Embryonic facial prominence (tissue), 1 donor: ENCODE data around the gene SPSB2.
"Not testable (repeated sequence)": the region's sequence is repeated elsewhere in the genome, so short reads cannot be mapped to it uniquely, and the experiment has no call there.

ENCODE experiments used
- DNase-seq: peaks from one replicate; pipeline ENCODE4 v3.0.0-alpha.2; 2016; ENCODE audit errors: extremely low spot score

SPSB2 gene

GRCh38 chr12:6899837-6900519, 26.9 kb upstream of the SPSB2 start:
- DNase-seq = peak; percentile 21

DNA sequence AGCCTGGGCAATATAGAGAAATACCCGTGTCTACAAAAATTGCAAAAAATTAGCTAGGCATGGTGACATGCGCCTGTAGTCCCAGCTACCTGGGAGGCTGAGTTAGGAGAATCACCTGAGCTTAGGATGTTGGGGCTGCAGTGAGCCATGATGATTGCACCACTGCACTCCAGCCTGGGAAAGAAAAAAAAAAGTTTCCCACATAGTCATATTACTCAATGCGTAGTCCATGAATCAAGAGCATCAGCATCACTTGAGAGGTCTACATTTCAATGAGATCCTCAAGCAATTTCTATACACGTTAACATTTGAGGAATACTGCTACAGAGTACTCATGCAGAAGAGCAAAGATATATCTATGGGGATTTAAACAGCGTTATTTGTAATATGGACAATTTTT, 26.3 kb upstream of the SPSB2 start:
- no peak for DNase-seq

GRCh38 chr12:6896846-6897435, 23.8 kb upstream of the SPSB2 start:
- no peak for DNase-seq

DNA sequence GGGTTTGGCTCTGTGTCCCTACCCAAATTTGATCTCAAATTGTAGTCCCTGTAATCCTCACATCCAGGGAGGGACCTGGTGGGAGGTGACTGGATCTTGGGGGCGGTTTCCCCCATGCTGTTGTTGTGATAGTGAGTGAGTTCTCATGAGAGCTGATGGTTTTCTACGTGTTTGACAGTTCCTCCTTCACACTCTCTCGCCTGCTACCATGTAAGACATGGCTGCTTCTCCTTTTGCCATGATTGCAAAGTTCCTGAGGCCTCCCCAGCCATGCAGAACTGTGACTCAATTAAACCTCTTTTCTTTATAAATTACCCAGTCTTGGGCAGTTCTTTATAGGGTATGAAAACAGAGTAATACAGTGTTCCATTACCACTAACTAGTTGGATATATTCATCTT, 21.2 kb upstream of the SPSB2 start:
- DNase-seq = no peak

- DNase-seq = not testable (repeated sequence)
Measured at GRCh38 chr12:6892683-6893082, 19.6 kb upstream of the SPSB2 start.

DNA sequence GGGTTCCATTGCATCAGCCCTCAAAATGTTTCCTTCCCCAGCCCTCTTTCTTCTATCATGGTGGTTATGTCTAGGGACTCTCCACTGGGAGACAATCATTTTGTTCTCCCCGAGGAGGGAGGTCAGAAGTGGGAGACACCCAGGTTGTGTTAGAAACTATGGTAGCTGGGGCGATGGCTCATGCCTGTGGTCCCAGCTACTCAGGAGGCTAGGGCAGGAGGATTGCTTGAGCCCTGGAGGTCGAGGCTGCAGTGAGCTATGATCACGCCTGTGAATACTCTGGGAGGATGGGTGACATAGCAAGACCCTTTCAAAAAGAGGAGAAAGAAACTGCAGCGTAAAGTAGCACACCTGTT, 18.5 kb upstream of the SPSB2 start:
- DNase-seq = no peak

- DNase-seq = peak; percentile 95
Measured at GRCh38 chr12:6890789-6891645, 17.9 kb upstream of the SPSB2 start.

- not testable (repeated sequence) for DNase-seq
Measured at GRCh38 chr12:6889775-6890573, 16.9 kb upstream of the SPSB2 start.

DNA sequence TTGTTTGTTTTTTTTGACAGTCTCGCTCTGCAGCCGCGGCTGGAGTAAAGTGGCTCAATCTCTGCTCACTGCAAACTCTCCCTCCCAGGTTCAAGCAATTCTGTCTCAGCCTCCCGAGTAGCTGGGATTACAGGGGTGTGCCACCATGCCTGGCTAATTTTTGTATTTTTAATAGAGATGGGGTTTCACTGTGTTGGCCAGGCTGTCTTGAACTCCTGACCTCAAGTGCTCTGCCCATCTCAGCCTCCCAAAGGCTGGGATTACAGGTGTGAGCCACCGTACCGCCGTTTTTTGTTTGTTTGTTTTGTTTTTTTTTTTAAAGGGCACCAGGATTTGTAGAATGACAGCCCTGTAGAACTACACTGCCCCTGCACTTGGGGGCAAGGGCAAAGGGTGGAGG, 15.7 kb upstream of the SPSB2 start:
- not testable (repeated sequence) for DNase-seq

DNA sequence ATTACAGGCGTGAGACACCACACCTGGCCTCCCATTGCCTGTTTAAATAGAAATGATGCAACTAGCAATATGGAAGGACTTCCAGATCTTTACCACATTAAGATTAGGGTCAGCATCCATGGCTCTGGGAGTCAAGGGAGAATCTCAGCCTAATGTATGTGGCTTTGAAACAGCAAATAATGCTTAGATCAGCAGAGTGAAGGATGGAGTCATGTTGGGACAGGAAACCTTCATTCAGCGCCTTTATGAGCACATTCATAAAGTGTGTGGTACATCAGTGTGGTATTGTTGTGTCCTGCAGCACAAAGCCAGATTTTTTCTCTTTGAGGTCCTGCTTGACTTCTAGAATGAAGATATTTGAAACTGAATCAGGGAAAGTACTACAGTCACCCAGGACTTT, 15.3 kb upstream of the SPSB2 start:
- no peak for DNase-seq

GRCh38 chr12:6887460-6887859, 14.4 kb upstream of the SPSB2 start:
- no peak for DNase-seq

DNA sequence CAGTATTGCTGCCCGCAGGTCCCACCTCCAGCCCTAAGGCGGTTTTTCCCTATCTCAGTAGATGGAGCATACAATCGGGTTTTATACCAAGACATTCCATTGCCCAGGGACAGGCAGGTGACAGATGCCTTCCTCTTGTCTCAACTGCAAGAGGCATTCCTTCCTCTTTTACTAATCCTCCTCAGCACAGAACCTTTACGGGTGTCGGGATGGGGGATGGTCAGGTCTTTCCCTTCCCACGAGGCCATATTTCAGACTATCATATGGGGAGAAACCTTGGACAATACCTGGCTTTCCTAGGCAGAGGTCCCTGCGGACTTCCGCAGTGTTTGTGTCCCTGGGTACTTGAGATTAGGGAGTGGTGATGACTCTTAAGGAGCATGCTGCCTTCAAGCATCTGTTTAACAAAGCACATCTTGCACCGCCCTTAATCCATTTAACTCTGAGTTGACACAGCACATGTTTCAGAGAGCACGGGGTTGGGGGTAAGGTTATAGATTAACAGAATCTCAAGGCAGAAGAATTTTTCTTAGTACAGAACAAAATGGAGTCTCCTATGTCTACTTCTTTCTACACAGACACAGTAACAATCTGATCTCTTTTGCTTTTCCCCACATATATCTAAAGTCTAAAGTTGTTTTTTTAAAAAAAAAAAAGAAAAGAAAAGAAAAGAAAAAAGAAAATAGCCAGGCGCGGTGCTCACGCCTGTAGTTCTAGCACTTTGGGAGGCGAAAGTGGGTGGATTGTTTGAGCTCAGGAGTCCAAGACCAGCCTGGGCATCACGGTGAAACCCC, 13.3 kb upstream of the SPSB2 start:
- not testable (repeated sequence) for DNase-seq

DNA sequence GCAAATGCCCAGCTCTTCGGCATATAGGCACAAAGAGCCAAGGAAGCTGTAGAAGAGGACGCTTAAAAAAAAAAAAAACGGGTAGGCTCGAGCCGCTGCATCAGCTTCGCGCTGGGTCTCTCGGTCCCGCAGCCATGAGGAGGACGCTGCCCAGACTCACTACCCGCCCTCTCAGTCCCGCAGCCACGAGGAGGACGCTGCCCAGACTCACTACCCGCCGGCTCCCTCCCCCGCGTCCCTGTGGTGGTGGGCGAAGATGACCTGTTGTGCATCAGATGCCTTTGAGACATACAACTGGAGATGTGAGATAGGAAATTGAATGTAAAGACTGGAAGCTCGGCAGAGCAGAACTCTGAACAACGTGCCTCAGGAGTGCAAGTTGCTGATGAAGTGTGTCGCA, 11.4 kb upstream of the SPSB2 start:
- no peak for DNase-seq

GRCh38 chr12:6883683-6884082, 10.6 kb upstream of the SPSB2 start:
- no peak for DNase-seq

DNA sequence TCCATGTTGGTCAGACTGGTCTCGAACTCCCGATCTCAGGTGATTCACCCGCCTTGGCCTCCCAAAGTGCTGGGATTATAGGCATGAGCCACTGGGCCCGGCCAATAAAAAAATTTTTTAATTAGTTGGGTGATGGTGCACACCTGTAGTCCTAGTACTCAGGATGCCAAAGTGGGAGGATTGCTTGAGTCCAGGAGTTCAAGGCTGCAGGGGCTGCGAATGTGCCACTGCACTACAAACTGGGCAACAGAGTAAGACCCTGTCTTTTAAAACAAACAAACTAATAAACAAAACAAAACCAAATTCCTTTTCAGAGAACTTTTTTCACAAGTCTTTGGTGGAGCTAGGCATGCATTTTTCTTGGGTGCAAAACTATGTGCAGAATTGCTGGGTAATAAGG, 10.1 kb upstream of the SPSB2 start:
- no peak for DNase-seq

DNA sequence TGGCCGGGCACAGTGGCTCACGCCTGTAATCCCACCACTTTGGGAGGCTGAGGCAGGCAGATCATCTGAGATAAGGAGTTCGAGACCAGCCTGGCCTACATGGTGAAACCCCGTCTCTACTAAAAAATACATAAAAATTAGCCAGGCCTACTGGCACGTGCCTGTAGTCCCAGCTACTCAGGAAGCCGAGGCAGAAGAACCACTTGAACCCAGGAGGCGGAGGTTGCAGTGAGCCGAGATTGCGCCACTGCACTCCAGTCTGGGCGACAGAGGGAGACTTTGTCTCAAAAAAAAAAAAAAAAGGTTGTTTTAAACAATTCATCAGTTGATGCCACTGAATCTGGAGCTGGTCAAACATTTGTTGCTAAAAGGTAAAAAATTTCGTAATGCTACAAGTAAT, 6.7 kb upstream of the SPSB2 start:
- not testable (repeated sequence) for DNase-seq

- DNase-seq = not testable (repeated sequence)
Measured at GRCh38 chr12:6874015-6874368, 889 bp upstream of the SPSB2 start.

DNA sequence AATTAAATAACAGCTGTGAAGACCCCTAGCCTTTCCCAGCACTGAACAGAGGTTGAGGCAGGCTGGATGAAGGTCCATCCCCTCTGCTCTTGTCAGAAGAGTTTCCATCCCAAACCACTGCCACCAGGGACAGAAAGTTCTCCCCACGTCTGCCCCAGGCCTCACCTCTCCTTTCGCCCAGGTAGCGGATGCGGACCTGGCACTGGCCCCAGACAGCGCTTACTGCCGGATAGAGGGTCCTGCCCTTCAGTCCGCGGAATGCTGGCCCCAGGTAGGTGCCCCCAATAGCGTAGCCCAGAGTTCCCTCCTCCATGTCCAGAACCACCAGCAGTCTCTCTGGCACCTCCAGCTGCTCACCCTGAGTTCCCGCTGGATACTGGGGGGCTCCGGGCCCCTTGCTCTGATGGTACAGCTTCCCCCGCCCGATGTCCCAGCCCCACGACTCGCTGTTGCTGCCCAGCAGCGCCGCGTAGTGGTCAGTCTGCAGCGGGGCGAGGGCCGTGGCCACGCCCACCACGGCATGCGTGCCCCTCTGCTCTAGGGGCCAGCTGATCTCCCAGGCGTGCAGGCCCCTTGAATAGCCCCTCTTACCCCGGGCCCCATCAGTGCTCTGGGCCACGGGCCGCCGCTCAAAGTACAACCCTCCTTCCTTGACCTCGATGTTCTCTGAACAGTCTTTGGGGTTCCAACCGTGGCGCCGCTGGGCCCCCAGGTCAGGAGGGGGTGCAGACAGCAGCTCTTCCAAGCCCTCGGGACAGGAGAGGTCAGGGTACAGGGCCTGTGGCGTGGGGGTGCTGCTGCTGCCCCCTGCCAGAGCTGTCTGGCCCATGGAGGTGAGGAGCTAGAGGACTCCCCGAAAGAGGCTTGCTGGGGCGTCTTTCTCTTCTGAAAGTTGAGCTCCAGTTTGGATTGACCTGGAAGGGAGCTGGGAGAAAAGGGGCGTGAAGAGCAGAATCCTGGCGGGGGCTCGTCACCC, 742 bp downstream of the SPSB2 start:
- no peak for DNase-seq

- no peak for DNase-seq
Measured at GRCh38 chr12:6871052-6871957, 1.8 kb downstream of the SPSB2 start.
